ENCODE data around the gene DLG2.

Gene DLG2

DNA sequence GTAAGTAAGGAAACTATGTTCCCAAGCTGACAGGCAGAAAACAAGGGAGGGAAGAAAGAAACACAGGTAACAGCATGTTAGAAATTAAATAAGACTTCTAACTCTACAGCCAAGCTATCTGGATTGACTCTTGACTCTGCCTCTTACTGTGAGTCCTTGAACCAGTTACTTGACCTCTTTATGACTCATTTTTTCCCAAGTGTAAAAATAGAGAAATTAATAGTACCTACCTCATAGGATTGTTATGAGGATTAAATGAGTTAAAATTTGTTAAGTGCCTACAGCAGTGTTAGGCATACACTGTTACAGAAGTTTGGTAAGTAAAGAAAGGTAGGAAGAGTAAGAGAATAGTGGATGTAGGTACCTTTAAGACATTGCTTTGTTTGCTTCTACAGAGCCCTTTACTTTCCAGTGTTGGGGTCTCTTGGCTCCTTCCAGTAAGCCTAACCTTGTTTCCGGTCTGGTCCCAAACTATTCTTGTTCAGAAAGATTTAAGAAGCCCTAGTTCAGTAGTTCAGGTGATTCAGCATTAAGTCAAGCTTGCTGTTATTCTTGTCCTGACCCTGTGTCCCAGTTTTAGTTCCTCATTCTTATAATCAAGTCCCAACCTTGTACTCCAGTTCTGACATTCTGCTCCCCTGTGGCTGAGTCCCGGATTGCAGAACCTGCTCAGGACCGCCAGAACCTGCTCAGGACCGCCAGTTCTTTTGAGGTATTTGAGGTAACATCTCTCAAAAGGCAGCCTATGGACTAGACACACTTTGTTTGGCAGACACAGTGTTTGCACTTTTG, 1377.6 kb downstream of the DLG2 start:
- H3K9me3 ChIP-seq (ENCODE audit: control insufficient read depth, insufficient read depth, low read length): no peaks in the 10 kb centered on the region
- no peaks in the 10 kb centered on the region for H3K4me1 ChIP-seq (ENCODE audit: control insufficient read depth, insufficient read depth, low read length)
- H3K27ac ChIP-seq (ENCODE audit: low read length): no peak overlapping the region
- H3K27me3 ChIP-seq (ENCODE audit: control insufficient read depth, insufficient read depth, low read length): no peaks in the 10 kb centered on the region
- no peak for DNase-seq (ENCODE audit: low read depth, low spot score)
- no peaks in the 10 kb centered on the region for H3K36me3 ChIP-seq (ENCODE audit: control insufficient read depth, insufficient read depth, low read length)
- no peak overlapping the region for H3K4me3 ChIP-seq (ENCODE audit: low read length)
- no CpG with 5 or more reads among the region's 4 CpGs for WGBS (ENCODE audit: insufficient coverage, insufficient read length)

DNA sequence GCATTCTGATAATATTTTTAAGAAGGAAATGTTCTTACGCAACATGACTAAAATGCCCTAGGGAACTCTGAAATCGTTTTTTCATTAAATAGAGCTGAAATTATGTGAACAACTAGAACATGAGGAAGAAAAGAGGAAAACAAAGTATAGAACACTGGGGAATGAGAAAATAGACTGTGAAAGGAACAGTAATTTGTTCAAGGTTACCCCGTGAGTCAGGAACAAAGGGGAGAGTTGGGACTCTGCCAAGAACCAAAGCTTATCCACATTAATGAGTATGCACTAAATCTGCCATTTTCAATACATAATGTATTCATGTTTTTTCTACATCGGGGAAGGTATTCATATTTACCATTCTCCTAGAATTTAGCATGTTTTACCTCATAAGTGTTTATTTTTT, 1379.2 kb downstream of the DLG2 start:
- WGBS (ENCODE audit: insufficient coverage, insufficient read length): no CpG with 5 or more reads among the region's 4 CpGs
- Histone ChIP-seq H3K4me1 (ENCODE audit: control insufficient read depth, insufficient read depth, low read length) (no peaks in the 10 kb centered on the region), H3K27me3 (ENCODE audit: control insufficient read depth, insufficient read depth, low read length) (no peaks in the 10 kb centered on the region), H3K36me3 (ENCODE audit: control insufficient read depth, insufficient read depth, low read length) (no peaks in the 10 kb centered on the region), H3K9me3 (ENCODE audit: control insufficient read depth, insufficient read depth, low read length) (no peaks in the 10 kb centered on the region), H3K27ac (ENCODE audit: low read length) (no peak overlapping the region), H3K4me3 (ENCODE audit: low read length) (no peak overlapping the region)
- DNase-seq (ENCODE audit: low read depth, low spot score): no peak

DNA sequence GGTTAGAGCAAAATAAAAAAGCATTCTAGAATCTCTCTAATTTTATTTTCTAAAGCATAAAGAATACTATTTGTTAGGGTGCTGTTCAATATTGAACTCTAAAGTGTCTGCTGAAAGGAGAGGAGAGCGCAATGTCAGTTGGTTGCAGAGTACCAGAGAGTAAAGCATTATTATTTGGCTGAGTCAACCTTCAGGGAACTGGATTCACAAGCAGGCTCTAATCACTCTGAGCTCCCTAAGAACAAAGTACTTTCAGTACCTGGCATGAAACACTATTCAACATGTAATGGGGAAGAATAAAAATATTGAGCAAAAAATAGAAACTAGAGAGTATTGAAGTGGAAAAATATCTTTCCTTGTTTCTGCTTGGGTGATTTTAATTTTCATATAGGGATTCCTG, 1380.0 kb downstream of the DLG2 start:
- no peaks in the 10 kb centered on the region for H3K4me1 ChIP-seq (ENCODE audit: control insufficient read depth, insufficient read depth, low read length)
- H3K9me3 ChIP-seq (ENCODE audit: control insufficient read depth, insufficient read depth, low read length): no peaks in the 10 kb centered on the region
- no CpG with 5 or more reads among the region's 1 CpG for WGBS (ENCODE audit: insufficient coverage, insufficient read length)
- H3K27ac ChIP-seq (ENCODE audit: low read length): no peak overlapping the region
- no peak for DNase-seq (ENCODE audit: low read depth, low spot score)
- H3K4me3 ChIP-seq (ENCODE audit: low read length): no peak overlapping the region
- no peaks in the 10 kb centered on the region for H3K36me3 ChIP-seq (ENCODE audit: control insufficient read depth, insufficient read depth, low read length)
- H3K27me3 ChIP-seq (ENCODE audit: control insufficient read depth, insufficient read depth, low read length): no peaks in the 10 kb centered on the region

DNA sequence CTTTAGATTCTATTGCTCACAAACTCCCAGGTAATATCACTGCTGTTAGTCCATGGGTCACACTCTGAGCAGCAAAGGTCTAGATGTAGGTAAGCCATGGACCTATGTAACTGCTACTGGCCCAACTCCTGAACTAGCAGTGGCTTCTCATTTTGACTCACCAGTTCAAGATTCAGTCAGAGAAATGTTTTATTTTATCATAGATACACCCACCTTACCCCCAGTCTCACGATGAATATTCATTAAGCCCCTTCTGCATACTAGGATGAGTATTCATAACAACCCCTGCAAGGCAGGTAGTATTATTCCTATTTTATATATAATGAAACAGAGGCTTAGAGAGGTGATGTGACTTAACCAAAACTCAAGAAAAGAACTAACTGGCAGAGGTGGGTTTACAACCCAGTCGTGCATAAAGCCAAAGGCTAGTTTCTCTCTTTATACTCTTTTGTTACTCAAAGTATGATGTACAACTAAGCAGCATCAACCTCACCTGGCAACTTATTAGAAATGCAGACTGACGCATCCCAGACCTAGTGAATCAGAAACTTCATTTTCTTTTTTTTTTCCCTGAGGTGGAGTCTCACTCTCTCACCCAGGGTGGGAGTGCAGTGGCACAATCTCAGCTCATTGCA, 1383.4 kb downstream of the DLG2 start:
- Histone ChIP-seq H3K36me3 (ENCODE audit: control insufficient read depth, insufficient read depth, low read length) (no peaks in the 10 kb centered on the region), H3K4me1 (ENCODE audit: control insufficient read depth, insufficient read depth, low read length) (no peaks in the 10 kb centered on the region; the same call in 1 of the 2 replicates), H3K4me3 (ENCODE audit: low read length) (no peak overlapping the region), H3K27me3 (ENCODE audit: control insufficient read depth, insufficient read depth, low read length) (no peaks in the 10 kb centered on the region), H3K9me3 (ENCODE audit: control insufficient read depth, insufficient read depth, low read length) (no peaks in the 10 kb centered on the region), H3K27ac (ENCODE audit: low read length) (no peak overlapping the region)
- no peak for DNase-seq (ENCODE audit: low read depth, low spot score)
- no CpG with 5 or more reads among the region's 3 CpGs for WGBS (ENCODE audit: insufficient coverage, insufficient read length)

DNA sequence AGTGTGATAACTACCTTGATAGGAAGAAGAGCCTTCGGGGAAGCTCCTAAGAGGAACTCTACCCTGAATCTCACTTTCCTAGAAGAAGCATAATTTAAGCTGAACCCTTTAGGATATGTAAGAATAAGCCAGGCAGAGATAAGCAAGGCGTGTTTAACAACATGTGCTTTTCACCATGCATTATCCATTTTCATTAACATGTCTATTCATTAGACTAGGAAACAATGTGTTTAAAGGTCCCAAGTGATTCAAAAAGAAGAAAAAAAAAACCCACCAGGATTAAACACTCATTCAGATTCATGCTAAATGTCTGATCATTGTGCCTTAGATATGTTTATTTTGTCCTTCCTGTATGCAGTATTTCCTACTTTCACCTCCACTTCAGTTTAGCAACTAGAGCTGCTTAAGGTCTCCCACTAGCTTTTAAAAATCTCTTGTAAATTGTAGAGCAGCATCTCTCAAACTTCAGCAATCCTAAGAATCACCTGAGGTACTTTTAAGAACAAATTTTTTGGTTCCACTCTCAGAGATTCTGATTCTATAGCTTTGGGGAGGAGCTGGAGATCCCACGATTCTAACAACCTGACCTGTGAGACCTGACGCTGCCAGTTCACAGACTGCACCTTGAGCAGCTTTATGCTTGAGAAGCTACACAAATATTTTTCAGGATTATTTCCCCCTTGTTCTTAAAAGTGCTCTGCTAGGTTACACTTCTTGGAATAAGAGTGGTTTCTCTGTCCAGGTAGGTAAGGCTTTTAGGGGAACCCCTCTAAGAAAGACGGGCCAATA, 1385.6 kb downstream of the DLG2 start:
- no peaks in the 10 kb centered on the region; the same call in 1 of the 2 replicates for H3K4me1 ChIP-seq (ENCODE audit: control insufficient read depth, insufficient read depth, low read length)
- no peaks in the 10 kb centered on the region for H3K9me3 ChIP-seq (ENCODE audit: control insufficient read depth, insufficient read depth, low read length)
- no CpG with 5 or more reads among the region's 5 CpGs for WGBS (ENCODE audit: insufficient coverage, insufficient read length)
- no peak overlapping the region for H3K4me3 ChIP-seq (ENCODE audit: low read length)
- no peak overlapping the region for H3K27ac ChIP-seq (ENCODE audit: low read length)
- H3K27me3 ChIP-seq (ENCODE audit: control insufficient read depth, insufficient read depth, low read length): no peaks in the 10 kb centered on the region
- no peak for DNase-seq (ENCODE audit: low read depth, low spot score)
- H3K36me3 ChIP-seq (ENCODE audit: control insufficient read depth, insufficient read depth, low read length): no peaks in the 10 kb centered on the region

DNA sequence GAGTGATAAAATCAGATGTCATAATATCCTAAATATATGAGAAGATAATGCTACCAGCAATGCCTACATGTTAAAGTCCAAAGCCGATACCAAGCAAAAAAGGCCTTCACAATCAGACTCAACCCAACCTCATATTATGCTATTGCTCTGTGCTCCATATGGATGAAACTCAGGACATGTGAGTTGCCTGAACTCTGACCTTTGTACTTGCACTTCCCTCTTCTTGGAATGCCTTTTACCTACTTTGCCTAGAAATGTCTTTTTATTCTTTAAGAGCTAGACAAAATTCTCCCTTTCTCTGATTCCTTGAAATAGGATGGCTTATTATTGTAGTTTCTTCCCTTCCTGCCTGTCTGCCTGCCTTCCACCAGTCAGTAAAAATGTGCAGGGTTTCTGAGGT, 1386.3 kb downstream of the DLG2 start:
- DNase-seq (ENCODE audit: low read depth, low spot score): no peak
- H3K4me1 ChIP-seq (ENCODE audit: control insufficient read depth, insufficient read depth, low read length): no peaks in the 10 kb centered on the region; the same call in 1 of the 2 replicates
- no peak overlapping the region for H3K4me3 ChIP-seq (ENCODE audit: low read length)
- H3K9me3 ChIP-seq (ENCODE audit: control insufficient read depth, insufficient read depth, low read length): no peaks in the 10 kb centered on the region
- WGBS (ENCODE audit: insufficient coverage, insufficient read length): no CpG with 5 or more reads among the region's 1 CpG
- no peaks in the 10 kb centered on the region for H3K27me3 ChIP-seq (ENCODE audit: control insufficient read depth, insufficient read depth, low read length)
- no peaks in the 10 kb centered on the region for H3K36me3 ChIP-seq (ENCODE audit: control insufficient read depth, insufficient read depth, low read length)
- H3K27ac ChIP-seq (ENCODE audit: low read length): no peak overlapping the region

DNA sequence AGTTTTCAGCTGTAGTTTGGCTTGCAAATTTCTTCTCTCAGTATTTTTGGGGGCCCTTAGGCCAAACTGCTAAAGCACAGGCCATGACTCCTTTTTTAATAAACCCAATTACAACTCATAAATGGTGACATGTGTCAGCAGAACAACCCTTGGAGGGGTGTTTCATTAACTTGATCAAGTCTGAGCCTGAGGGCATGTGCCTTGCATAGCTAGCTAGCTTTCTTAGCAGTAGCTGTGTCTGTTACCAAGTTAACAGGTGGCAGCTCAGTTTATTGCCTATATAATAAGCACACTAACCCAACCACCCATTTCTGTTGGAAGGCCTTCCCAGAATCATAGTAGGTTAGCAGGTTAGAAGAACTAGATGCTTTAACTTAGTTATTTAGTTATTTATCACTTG, 1390.7 kb downstream of the DLG2 start:
- no peak overlapping the region for H3K27ac ChIP-seq (ENCODE audit: low read length)
- no peak for DNase-seq (ENCODE audit: low read depth, low spot score)
- H3K4me1 ChIP-seq (ENCODE audit: control insufficient read depth, insufficient read depth, low read length): no peaks in the 10 kb centered on the region; the same call in 1 of the 2 replicates
- H3K9me3 ChIP-seq (ENCODE audit: control insufficient read depth, insufficient read depth, low read length): no peaks in the 10 kb centered on the region
- no peak overlapping the region for H3K4me3 ChIP-seq (ENCODE audit: low read length)
- H3K27me3 ChIP-seq (ENCODE audit: control insufficient read depth, insufficient read depth, low read length): no peaks in the 10 kb centered on the region
- H3K36me3 ChIP-seq (ENCODE audit: control insufficient read depth, insufficient read depth, low read length): no peaks in the 10 kb centered on the region

DNA sequence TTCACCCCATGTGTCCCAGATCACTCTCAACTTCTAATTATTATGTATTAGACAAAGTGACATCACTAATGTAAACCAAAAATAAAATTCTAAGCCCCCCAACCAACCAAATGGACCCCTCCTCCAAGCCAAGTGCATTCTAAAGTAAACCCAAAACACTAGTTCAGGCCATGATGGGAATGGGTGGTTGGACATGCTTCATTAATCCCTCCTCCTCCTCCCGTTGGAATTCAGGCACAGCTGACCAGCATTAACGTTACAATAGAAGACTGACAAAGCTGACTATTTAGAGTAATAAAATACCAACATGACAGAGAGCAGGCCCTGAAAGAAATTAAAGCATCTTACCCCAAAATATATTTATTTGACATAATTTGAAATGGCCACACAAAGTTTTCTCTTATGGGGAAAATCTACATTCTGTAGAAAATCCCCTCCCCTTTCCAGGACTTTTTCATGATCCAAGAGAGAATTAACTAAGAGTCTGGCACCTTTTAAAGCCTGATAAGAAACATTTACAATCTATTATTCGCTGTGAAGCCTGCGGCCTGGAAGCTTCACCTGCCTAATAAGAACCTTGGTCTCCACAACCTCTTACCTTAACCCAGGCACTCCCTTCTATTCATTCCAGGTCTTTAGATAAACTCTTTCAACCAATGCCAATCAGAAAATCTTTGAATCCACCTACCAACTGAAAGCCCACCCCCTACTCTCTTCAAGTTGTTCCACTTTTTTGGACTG, 1392.5 kb downstream of the DLG2 start:
- H3K27ac ChIP-seq (ENCODE audit: low read length): no peak overlapping the region
- H3K36me3 ChIP-seq (ENCODE audit: control insufficient read depth, insufficient read depth, low read length): no peaks in the 10 kb centered on the region
- no peaks in the 10 kb centered on the region for H3K9me3 ChIP-seq (ENCODE audit: control insufficient read depth, insufficient read depth, low read length)
- no peak overlapping the region for H3K4me3 ChIP-seq (ENCODE audit: low read length)
- no peaks in the 10 kb centered on the region for H3K27me3 ChIP-seq (ENCODE audit: control insufficient read depth, insufficient read depth, low read length)
- DNase-seq (ENCODE audit: low read depth, low spot score): peak; percentile 7
- WGBS (ENCODE audit: insufficient coverage, insufficient read length): no CpG with 5 or more reads among the region's 4 CpGs
- H3K4me1 ChIP-seq (ENCODE audit: control insufficient read depth, insufficient read depth, low read length): no peaks in the 10 kb centered on the region; the same call in 1 of the 2 replicates

DNA sequence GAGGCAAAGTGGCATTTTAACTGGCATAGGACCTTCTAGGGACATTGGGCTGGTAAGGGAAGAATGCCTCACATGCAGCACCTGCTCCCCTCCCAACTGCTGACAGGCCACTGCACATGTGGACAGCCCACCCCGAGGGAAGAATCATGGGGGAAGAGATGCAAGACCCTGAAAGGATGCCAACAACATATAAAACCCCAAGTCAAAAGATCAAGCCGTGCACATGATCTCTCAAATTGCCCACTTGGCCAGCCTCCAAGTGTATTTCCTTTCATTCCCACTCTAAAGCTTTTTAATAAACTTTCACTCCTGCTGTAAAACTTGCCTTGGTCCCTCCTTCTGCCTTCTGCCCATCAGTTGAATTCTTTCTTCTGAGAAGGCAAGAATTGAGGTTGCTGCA, 1393.1 kb downstream of the DLG2 start:
- DNase-seq (ENCODE audit: low read depth, low spot score): no peak
- no CpG with 5 or more reads among the region's 2 CpGs for WGBS (ENCODE audit: insufficient coverage, insufficient read length)

DNA sequence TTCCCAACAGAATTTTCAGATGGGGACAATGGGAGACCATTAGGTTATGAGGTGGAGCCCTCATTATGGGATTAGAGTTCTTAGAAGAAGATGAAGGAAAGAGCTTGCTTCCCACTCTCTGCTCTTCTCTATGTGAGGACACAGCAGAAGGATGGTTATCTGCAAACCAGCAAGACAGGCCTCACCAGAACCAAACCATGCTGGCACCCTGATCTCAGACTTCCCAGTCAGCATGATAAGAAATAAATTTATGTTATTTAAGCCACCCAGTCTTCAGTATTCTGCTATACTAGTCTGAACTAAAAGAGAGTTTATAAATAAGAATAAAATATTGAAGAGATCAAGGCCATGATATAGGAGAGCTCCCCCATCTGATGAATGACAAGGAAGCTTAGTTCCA, 1394.6 kb downstream of the DLG2 start:
- no peak for DNase-seq (ENCODE audit: low read depth, low spot score)
- Histone ChIP-seq H3K27ac (ENCODE audit: low read length) (no peak overlapping the region), H3K4me1 (ENCODE audit: control insufficient read depth, insufficient read depth, low read length) (no peaks in the 10 kb centered on the region; the same call in 1 of the 2 replicates), H3K36me3 (ENCODE audit: control insufficient read depth, insufficient read depth, low read length) (no peaks in the 10 kb centered on the region), H3K9me3 (ENCODE audit: control insufficient read depth, insufficient read depth, low read length) (no peaks in the 10 kb centered on the region), H3K27me3 (ENCODE audit: control insufficient read depth, insufficient read depth, low read length) (no peaks in the 10 kb centered on the region), H3K4me3 (ENCODE audit: low read length) (no peak overlapping the region)

More for the DNA sequence above, 1393.1 kb downstream of the DLG2 start:
- Histone ChIP-seq H3K4me1 (ENCODE audit: control insufficient read depth, insufficient read depth, low read length) (no peaks in the 10 kb centered on the region; the same call in 1 of the 2 replicates), H3K9me3 (ENCODE audit: control insufficient read depth, insufficient read depth, low read length) (no peaks in the 10 kb centered on the region), H3K27ac (ENCODE audit: low read length) (no peak overlapping the region), H3K4me3 (ENCODE audit: low read length) (no peak overlapping the region), H3K36me3 (ENCODE audit: control insufficient read depth, insufficient read depth, low read length) (no peaks in the 10 kb centered on the region), H3K27me3 (ENCODE audit: control insufficient read depth, insufficient read depth, low read length) (no peaks in the 10 kb centered on the region)

Data from iPS DF 6.9 (cell line).